ENCODE results near the gene PLEKHH2.

PLEKHH2 gene

DNA sequence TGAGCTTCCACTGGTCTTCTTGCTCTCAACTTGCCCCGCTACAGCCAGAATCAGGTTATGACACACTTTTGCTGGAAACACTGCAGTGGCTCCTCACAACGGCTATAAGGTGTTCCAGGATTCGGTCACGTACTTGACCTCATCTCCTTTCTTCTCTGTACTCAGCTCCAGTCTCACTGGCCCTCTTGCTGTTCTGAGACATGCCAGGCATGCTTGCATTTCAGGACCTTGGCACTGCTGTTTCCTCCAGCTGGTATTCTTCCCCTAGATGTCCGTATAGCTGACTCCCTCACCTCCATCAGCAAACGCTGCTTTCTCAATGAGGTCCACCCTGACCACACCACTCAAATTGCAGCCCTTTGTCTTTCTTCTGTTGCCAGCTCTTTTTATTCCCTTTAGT lies 71.1 kb downstream of the PLEKHH2 start:
- TF ChIP-seq POLR2AphosphoS5 (IDR thresholded peaks at IDR 0.05; ENCODE audit: low read depth, low read length): no peak
- no peak for TF ChIP-seq REST (IDR thresholded peaks at IDR 0.05; ENCODE audit: insufficient read depth in 1 of 2, low read depth in 2 of 2, low read length in 2 of 2)
- TF ChIP-seq SIN3A (IDR thresholded peaks at IDR 0.05; ENCODE audit: borderline replicate concordance, insufficient read depth, low read length): no peak
- no peak for TF ChIP-seq TAF1 (IDR thresholded peaks at IDR 0.05; ENCODE audit: borderline replicate concordance, insufficient read depth, low read length)
- no peak for TF ChIP-seq FOXP2 (optimal IDR thresholded peaks at IDR 0.05; ENCODE audit: borderline replicate concordance, extremely low read depth, extremely low read length, insufficient read depth)

GRCh38 chr2:43708891-43709290 lies 71.8 kb downstream of the PLEKHH2 start:
- TF ChIP-seq FOXP2 (optimal IDR thresholded peaks at IDR 0.05; ENCODE audit: borderline replicate concordance, extremely low read depth, extremely low read length, insufficient read depth) (no peak), REST (IDR thresholded peaks at IDR 0.05; ENCODE audit: insufficient read depth in 1 of 2, low read depth in 2 of 2, low read length in 2 of 2) (no peak), POLR2AphosphoS5 (IDR thresholded peaks at IDR 0.05; ENCODE audit: low read depth, low read length) (no peak), TAF1 (IDR thresholded peaks at IDR 0.05; ENCODE audit: borderline replicate concordance, insufficient read depth, low read length) (no peak), SIN3A (IDR thresholded peaks at IDR 0.05; ENCODE audit: borderline replicate concordance, insufficient read depth, low read length) (no peak)

DNA sequence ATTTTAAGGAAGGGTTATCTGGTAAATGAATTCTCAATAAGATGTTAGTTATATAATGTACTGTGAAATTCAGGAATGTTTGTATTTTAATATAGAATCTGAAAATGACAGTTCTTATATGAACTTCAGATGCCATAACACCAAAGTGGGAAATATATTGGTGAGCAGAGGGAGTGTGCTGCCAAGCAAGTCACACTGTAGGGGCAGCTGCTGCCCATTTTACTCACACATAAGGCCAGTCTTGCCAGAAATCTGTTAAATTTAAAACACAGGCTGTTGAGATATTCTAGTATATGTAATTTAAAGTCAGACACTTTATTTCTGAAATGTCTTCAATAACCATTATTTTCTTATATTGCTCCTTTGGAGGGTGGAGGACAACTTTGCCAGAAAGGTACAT lies 73.8 kb downstream of the PLEKHH2 start:
- no peak for TF ChIP-seq SIN3A (IDR thresholded peaks at IDR 0.05; ENCODE audit: borderline replicate concordance, insufficient read depth, low read length)

DNA sequence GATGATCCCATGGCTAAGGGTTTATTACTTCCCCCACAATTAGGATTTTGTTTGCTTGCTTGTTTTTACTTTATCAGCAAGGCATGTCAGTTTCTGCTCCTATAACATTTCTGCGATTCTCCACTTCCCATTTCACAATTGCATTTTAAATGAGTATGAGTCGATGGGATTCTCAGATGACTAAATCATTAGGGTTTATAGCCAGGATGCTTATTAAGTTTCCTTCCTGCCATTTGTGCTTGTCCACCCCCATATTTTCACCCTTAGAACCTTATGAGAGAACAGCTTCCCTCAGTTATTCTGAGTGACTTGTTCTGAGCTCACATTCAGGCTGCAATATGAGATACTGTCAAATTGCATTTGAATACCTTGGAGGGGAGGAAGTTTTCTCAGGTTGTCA lies 77.1 kb downstream of the PLEKHH2 start:
- TF ChIP-seq POLR2AphosphoS5 (IDR thresholded peaks at IDR 0.05; ENCODE audit: low read depth, low read length) (no peak), TAF1 (IDR thresholded peaks at IDR 0.05; ENCODE audit: borderline replicate concordance, insufficient read depth, low read length) (no peak), SIN3A (IDR thresholded peaks at IDR 0.05; ENCODE audit: borderline replicate concordance, insufficient read depth, low read length) (no peak), FOXP2 (optimal IDR thresholded peaks at IDR 0.05; ENCODE audit: borderline replicate concordance, extremely low read depth, extremely low read length, insufficient read depth) (no peak)

- TF ChIP-seq FOXP2 (optimal IDR thresholded peaks at IDR 0.05; ENCODE audit: borderline replicate concordance, extremely low read depth, extremely low read length, insufficient read depth) (no peak), POLR2AphosphoS5 (IDR thresholded peaks at IDR 0.05; ENCODE audit: low read depth, low read length) (no peak), REST (IDR thresholded peaks at IDR 0.05; ENCODE audit: insufficient read depth in 1 of 2, low read depth in 2 of 2, low read length in 2 of 2) (no peak), TAF1 (IDR thresholded peaks at IDR 0.05; ENCODE audit: borderline replicate concordance, insufficient read depth, low read length) (no peak), SIN3A (IDR thresholded peaks at IDR 0.05; ENCODE audit: borderline replicate concordance, insufficient read depth, low read length) (no peak)
Measured at GRCh38 chr2:43715300-43716098, 78.4 kb downstream of the PLEKHH2 start.

DNA sequence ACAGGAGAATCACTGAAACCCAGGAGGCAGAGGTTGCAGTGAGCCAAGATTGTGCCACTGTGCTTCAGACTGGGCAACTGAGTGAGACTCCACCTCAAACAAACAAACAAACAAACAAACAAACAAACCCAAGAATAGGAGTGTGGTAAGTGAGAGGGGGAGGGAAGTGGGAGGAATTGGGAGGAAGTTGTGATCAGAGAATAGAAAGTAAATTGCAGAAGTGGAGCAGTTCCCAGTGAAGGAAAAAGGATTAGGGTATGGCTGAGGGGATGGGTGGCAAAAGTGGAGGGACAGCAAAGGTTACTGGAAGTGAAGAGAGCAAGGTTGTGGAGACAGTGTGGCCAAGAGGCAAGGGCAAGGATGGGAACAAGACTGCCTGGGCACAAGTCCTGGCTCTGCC lies 80.3 kb downstream of the PLEKHH2 start:
- no peak for TF ChIP-seq TAF1 (IDR thresholded peaks at IDR 0.05; ENCODE audit: borderline replicate concordance, insufficient read depth, low read length)
- no peak for TF ChIP-seq SIN3A (IDR thresholded peaks at IDR 0.05; ENCODE audit: borderline replicate concordance, insufficient read depth, low read length)
- no peak for TF ChIP-seq FOXP2 (optimal IDR thresholded peaks at IDR 0.05; ENCODE audit: borderline replicate concordance, extremely low read depth, extremely low read length, insufficient read depth)
- TF ChIP-seq REST (IDR thresholded peaks at IDR 0.05; ENCODE audit: insufficient read depth in 1 of 2, low read depth in 2 of 2, low read length in 2 of 2): no peak
- no peak for TF ChIP-seq POLR2AphosphoS5 (IDR thresholded peaks at IDR 0.05; ENCODE audit: low read depth, low read length)

Data from PFSK-1 (cell line).